Neural cell (in vitro differentiated cells): ENCODE results near the gene VRK1. TPM values are rescaled to one million over a fixed set of nuclear protein-coding genes. Genes with fewer than 3 reads are reported as not detected.

Experiments used
- H2AFZ ChIP-seq: fragments of 200-600, 300-800 bp; sonication (generic), shearing (Covaris generic); 2 replicates; pipeline ENCODE4 v1.6.0; 2014; ENCODE audit warnings: low read depth, mild to moderate bottlenecking, antibody characterized with exemption, low read length, moderate library complexity
- H3F3A ChIP-seq: fragments of 200-600 bp; shearing (Covaris generic); 2 replicates; pipeline ENCODE4 v1.6.1; 2016; ENCODE audit warnings: mild to moderate bottlenecking, moderate library complexity, mixed read lengths, antibody characterized with exemption, low read length; ENCODE audit not compliant: insufficient read depth, poor library complexity, severe bottlenecking
- H3K27ac ChIP-seq: fragments of 200-600, 300-800 bp; sonication (generic), shearing (Covaris generic); 2 replicates; pipeline ENCODE4 v1.5.1; 2014; ENCODE audit warnings: mild to moderate bottlenecking, low read length, moderate library complexity
- H3K27me3 ChIP-seq: fragments of 300-800, 200-600 bp; sonication (generic), shearing (Covaris generic); 2 replicates; pipeline ENCODE4 v1.6.0; 2014; ENCODE audit warnings: mild to moderate bottlenecking, low read depth, low read length, moderate library complexity; ENCODE audit not compliant: insufficient read depth
- H3K36me3 ChIP-seq: fragments of 300-800, 200-600 bp; sonication (generic), shearing (Covaris generic); 2 replicates; pipeline ENCODE4 v1.5.1; 2014; ENCODE audit warnings: mild to moderate bottlenecking, antibody characterized with exemption, low read length, moderate library complexity; ENCODE audit not compliant: insufficient read depth
- H3K4me2 ChIP-seq: fragments of 300-800, 200-600 bp; sonication (generic), shearing (Covaris generic); 2 replicates; pipeline ENCODE4 v1.6.0; 2014; ENCODE audit warnings: mild to moderate bottlenecking, low read length
- H3K4me3 ChIP-seq: fragments of 300-800, 200-600 bp; sonication (generic), shearing (Covaris generic); 2 replicates; pipeline ENCODE4 v1.5.1; 2014; ENCODE audit warnings: mild to moderate bottlenecking, low read length, moderate library complexity
- H3K79me2 ChIP-seq: fragments of 200-600 bp; shearing (Covaris generic); replicated peaks from 2 replicates; pipeline ENCODE4 v1.6.0; 2014; ENCODE audit warnings: mild to moderate bottlenecking, low read length, moderate library complexity; ENCODE audit not compliant: insufficient read depth
- H3K9ac ChIP-seq: fragments of 300-800, 200-600 bp; sonication (generic), shearing (Covaris generic); 2 replicates; pipeline ENCODE4 v1.6.1; 2016; ENCODE audit warnings: mild to moderate bottlenecking, low read length, mixed read lengths
- H3K9me2 ChIP-seq: fragments of 200-600 bp; shearing (Covaris generic); 2 replicates; pipeline ENCODE4 v1.6.1; 2016; ENCODE audit warnings: mild to moderate bottlenecking, low read length, mixed read lengths; ENCODE audit not compliant: insufficient read depth
- H3K9me3 ChIP-seq: fragments of 200-600, 300-800 bp; sonication (generic), shearing (Covaris generic); 2 replicates; pipeline ENCODE4 v1.6.1; 2016; ENCODE audit warnings: mild to moderate bottlenecking, mixed run types, low read length, moderate library complexity, mixed read lengths
- H4K20me1 ChIP-seq: fragments of 200-600 bp; shearing (Covaris generic); 2 replicates; pipeline ENCODE4 v1.6.1; 2016; ENCODE audit warnings: mild to moderate bottlenecking, mixed run types; ENCODE audit not compliant: insufficient read depth
- CTCF ChIP-seq: fragments of 450-650 bp; IDR thresholded peaks from 2 replicates; pipeline ENCODE4 v1.5.1; 2014; ENCODE audit warnings: antibody characterized with exemption, mild to moderate bottlenecking, moderate library complexity; ENCODE audit not compliant: poor library complexity, severe bottlenecking
- EP300 ChIP-seq: fragments of 450-650 bp; conservative IDR thresholded peaks from 2 replicates; pipeline ENCODE4 v1.6.1; 2014; ENCODE audit warnings: antibody characterized with exemption, mild to moderate bottlenecking, moderate library complexity; ENCODE audit not compliant: poor library complexity, severe bottlenecking
- EZH2 ChIP-seq: fragments of 200-600, 300-800 bp; shearing (Covaris generic), sonication (generic); IDR thresholded peaks from 2 replicates; pipeline ENCODE4 v1.6.1; 2014; ENCODE audit warnings: antibody characterized with exemption, low read length, borderline replicate concordance, mild to moderate bottlenecking; ENCODE audit not compliant: insufficient read depth, poor library complexity, severe bottlenecking
- MXI1 ChIP-seq: fragments of 450-650 bp; conservative IDR thresholded peaks from 2 replicates; pipeline ENCODE4 v1.6.1; 2014; ENCODE audit warnings: antibody characterized with exemption, mild to moderate bottlenecking; ENCODE audit not compliant: poor library complexity, severe bottlenecking
- POLR2AphosphoS5 ChIP-seq: IDR thresholded peaks from 2 replicates; pipeline ENCODE4 v1.6.1; 2012
- RAD21 ChIP-seq: fragments of 450-650 bp; conservative IDR thresholded peaks from 2 replicates; pipeline ENCODE4 v1.6.1; 2014; ENCODE audit warnings: antibody characterized with exemption, mild to moderate bottlenecking, moderate library complexity
- REST ChIP-seq: IDR thresholded peaks from 2 replicates; pipeline ENCODE4 v1.6.1; 2012; ENCODE audit warnings: borderline replicate concordance
- SMC3 ChIP-seq: fragments of 450-650 bp; conservative IDR thresholded peaks from 2 replicates; pipeline ENCODE4 v1.6.1; 2014; ENCODE audit warnings: antibody characterized with exemption, mild to moderate bottlenecking, moderate library complexity; ENCODE audit not compliant: poor library complexity
- TAF1 ChIP-seq: IDR thresholded peaks from 2 replicates; pipeline ENCODE4 v1.6.1; 2012; ENCODE audit warnings: low read depth
- polyA plus RNA-seq: library from polyadenylated mRNA; depleted of rRNA; stranded (reverse); fragments of >200 nt; gene quantifications from 2 replicates; pipeline ENCODE4 v1.2.3, GENCODE V29; 2014

VRK1 gene
- polyA plus RNA-seq, 1 donor from 2014 or later: 86.0 TPM

GRCh38 chr14:96905065-96905464 lies 107.9 kb downstream of the VRK1 start:
- Histone ChIP-seq H3K9me3 (peaks cover 6% of the 10 kb centered on the region), H3K9ac (no peak overlapping the region), H2AFZ (no peak overlapping the region), H3K9me2 (no peaks in the 10 kb centered on the region), H3K4me2 (no peak overlapping the region), H3K27ac (peak overlapping the region; percentile 63), H3K79me2 (no peaks in the 10 kb centered on the region), H3K4me3 (no peak overlapping the region), H3F3A (no peaks in the 10 kb centered on the region), H3K36me3 (no peaks in the 10 kb centered on the region), H4K20me1 (no peaks in the 10 kb centered on the region), H3K27me3 (no peaks in the 10 kb centered on the region)
- no peak for TF ChIP-seq SMC3
- no peak for TF ChIP-seq REST
- TF ChIP-seq EZH2: no peak

GRCh38 chr14:96905825-96906224 lies 108.6 kb downstream of the VRK1 start:
- Histone ChIP-seq H3K79me2 (no peaks in the 10 kb centered on the region), H3K27ac (peak overlapping the region; percentile 63), H3F3A (no peaks in the 10 kb centered on the region), H3K4me2 (no peak overlapping the region), H3K36me3 (no peaks in the 10 kb centered on the region), H2AFZ (no peak overlapping the region), H3K9me2 (no peaks in the 10 kb centered on the region), H3K9ac (no peak overlapping the region), H4K20me1 (no peaks in the 10 kb centered on the region), H3K4me3 (no peak overlapping the region), H3K9me3 (peaks cover 6% of the 10 kb centered on the region), H3K27me3 (no peaks in the 10 kb centered on the region)
- TF ChIP-seq SMC3: no peak
- TF ChIP-seq TAF1: no peak
- no peak for TF ChIP-seq CTCF
- TF ChIP-seq EZH2: no peak
- TF ChIP-seq REST: no peak
- TF ChIP-seq POLR2AphosphoS5: no peak
- TF ChIP-seq RAD21: no peak
- TF ChIP-seq MXI1: no peak
- no peak for TF ChIP-seq EP300
